Fibroblast of the conjunctiva (primary cell): ENCODE results near the gene LRRC8D.
"Not testable (repeated sequence)": the region's sequence is repeated elsewhere in the genome, so short reads cannot be mapped to it uniquely, and the experiment has no call there.

ENCODE experiments used
- DNase-seq: peaks from one replicate; pipeline ENCODE4 v3.0.0-alpha.2; 2010; ENCODE audit warnings: low read depth

LRRC8D gene

DNA sequence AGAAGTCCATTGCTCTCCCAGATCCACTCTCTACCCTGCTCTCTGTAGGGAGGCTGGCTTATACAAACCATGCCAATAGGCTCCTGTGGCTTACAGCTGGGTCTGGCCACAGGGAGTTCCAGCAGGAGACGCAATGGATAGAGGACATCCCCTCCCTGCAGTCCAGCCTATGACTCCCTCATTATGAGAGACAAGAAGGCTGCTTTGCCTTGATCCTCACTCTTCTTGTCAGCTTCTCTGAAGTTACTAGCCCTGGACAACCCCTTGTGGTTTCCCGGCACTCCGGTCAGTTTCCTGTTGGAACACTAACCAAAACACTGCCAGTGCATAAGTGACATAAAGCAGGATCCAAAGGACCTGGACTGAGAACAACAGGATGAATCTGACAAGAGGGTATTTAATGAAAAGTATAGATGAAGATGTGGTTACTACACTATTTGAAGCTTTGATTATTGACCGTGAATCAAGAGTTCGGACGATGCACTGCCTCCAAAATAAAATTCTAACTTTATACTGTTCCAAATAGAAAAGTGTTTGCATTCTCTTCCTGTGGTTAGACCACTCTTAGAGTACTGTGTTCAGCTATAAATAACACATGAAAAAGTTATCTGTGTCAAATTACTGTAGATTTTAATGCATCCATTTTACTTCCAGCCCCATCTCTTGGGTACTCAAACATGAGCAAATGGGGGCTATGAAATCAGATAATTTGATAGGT is 141.4 kb downstream of the LRRC8D start:
- no peak for DNase-seq

GRCh38 chr1:89962742-89963075 is 141.9 kb downstream of the LRRC8D start:
- DNase-seq, result no peak

- no peak for DNase-seq
These were observed 144.4 kb downstream of the LRRC8D start for GRCh38 chr1:89965193-89965768.

DNA sequence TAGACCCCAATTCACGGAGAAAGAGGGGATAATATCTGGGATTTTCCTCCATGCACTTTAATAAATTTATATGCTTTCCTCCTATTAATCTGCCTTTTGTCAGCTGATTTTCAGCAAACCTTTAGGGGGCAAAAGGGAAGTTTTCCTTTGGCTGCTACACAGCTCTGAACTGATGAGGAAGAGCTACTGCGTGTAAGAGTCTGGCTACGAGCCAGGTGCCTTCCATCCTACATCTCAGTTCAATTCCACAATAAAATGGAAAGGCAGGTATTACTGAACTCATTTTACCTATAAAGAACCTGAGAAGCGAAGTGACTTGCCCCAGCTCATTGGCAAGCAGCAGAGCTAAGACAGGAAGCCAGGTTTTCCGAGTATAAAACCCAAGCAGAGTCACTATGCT is 145.8 kb downstream of the LRRC8D start:
- DNase-seq, result no peak

DNA sequence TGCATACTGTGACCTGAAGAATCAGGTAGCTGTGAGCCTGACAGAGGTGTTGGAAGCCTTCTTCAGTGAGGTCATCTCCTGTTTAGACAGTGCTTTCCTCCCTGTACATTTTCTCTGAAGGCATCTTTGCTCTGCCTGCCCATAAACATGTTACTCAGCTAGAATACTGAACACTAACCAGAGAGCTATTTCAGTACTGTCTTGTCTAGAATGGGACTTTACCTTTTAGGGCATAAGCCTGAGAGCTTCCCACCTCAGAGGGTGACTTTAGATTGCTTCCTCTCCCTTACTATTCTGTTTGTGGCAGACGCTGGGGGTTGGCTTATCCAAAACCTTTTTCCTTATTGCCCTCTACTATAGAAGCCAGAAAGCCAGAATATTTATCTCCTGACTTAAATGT is 150.8 kb downstream of the LRRC8D start:
- DNase-seq, result no peak

DNA sequence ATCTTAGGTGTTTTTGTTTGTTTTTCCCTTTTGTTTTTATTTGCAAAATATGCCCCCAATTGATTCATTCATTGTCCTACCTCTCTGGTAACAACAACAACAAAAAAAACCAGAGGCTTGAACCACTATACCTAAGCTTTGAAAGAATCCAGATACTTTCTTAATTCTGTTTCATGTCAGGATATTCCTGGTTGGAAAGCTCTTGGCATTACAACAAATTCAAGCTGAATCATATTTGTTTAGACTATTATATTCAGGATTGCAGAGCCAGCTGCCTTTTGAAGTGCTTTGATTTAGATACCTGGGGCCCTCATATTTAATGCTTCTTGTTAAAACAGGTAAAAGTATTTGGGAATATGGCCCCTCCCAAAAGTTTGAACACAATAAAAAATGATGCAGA is 151.2 kb downstream of the LRRC8D start:
- no peak for DNase-seq

DNA sequence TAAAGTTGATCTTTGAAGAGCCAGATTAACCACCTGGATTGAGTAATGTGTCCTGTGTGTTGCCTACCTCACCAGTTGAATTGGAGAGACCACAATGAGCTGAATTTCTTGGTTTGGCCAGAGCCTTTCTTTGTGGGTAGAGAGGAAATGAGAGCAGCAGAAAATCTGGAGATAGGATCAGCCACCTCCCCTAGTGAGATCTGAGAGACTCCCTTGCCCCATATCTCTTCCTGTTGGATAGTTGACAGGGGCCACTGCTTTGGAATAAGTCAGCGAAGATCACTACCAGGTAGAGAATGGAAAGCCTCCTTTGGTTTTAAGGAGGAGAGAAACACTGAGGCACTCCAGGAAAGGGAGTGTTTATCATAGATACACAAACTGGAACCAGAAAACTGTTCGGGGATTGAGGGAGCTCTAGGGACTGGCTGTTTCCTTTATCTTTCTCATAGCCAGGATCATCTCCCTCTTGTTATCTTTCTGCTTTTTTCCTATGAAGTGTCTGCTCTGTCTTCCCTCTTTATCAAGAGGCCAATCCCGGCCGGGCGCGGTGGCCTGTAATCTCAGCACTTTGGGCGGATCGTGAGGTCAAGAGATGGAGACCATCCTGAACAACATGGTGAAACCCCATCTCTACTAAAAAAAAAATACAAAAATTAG is 152.8 kb downstream of the LRRC8D start:
- DNase-seq, result no peak

GRCh38 chr1:89974256-89974655 is 153.4 kb downstream of the LRRC8D start:
- no peak for DNase-seq

DNA sequence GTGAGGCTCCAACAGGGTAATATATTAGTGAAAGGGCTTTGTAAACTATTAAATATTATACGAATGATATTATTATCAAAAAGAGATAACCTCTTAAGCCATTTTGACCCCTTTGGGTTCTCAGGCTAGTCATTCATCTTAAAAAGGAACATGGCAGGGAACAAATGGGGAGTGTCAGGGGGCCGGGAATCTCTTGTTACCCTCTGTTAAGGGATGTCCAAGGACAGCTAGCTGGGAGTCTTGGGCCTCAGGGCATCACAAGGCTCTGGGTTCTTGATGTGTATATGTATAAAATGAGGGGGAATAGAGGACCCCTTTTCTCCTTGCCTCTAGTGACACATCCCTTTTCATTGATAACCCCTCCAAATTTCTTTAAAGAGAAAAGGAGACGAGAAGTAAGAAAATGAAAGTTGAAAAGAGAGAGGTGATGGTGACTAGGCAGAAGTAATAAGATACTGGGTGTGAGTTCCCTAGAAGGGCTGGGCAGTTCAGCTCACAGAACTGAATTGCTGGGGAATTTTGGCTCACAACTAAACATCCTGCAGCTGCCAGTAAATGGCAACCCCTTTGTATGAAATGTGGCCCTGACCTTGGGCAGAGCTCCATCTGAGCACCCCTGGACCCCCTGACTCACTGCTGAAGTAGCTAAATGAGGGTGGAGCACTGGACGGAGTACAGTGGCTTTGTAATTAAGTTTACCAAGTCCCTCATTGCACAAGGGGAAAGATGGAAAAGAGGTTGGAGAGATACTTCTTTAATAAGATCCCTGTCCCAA is 154.1 kb downstream of the LRRC8D start:
- DNase-seq, result peak; percentile 91

GRCh38 chr1:89975540-89976125 is 154.8 kb downstream of the LRRC8D start:
- no peak for DNase-seq

- DNase-seq, result no peak
These were observed 157.9 kb downstream of the LRRC8D start for GRCh38 chr1:89978755-89979154.

GRCh38 chr1:89980605-89981004 is 159.8 kb downstream of the LRRC8D start:
- DNase-seq, result no peak

- DNase-seq, result not testable (repeated sequence)
These were observed 162.0 kb downstream of the LRRC8D start for GRCh38 chr1:89982846-89983245.

- not testable (repeated sequence) for DNase-seq
These were observed 163.8 kb downstream of the LRRC8D start for GRCh38 chr1:89984564-89985116.

- DNase-seq, result no peak
These were observed 165.2 kb downstream of the LRRC8D start for GRCh38 chr1:89986020-89986419.
